Measurements from ENCODE around the gene CALHM4. TPM values are rescaled to one million over a fixed set of nuclear protein-coding genes. Genes with fewer than 3 reads are reported as not detected.

Gene CALHM4
- total and polyA plus RNA-seq, 2 of the 8 experiments (the other 6 are each of a cell fraction or from before 2014, with no cell fraction given): not detected

Other genes starting within 250 kb of the CALHM4 start
- gene DSE, start 182.8 kb upstream of the CALHM4 start, total RNA-seq (2021; fragmentation: NEBNext Ultra II Directional; extraction: Animal tissue kit (Norgen Biotek cat#: 25700)): 88.0 and 94.4 TPM in 2 replicates
- gene DSE, start 182.8 kb upstream of the CALHM4 start, polyA plus RNA-seq (2011; rRNA removed): 32.5 and 41.8 TPM in 2 replicates
- gene CALHM6, start 92.4 kb upstream of the CALHM4 start, total RNA-seq (2021; fragmentation: NEBNext Ultra II Directional; extraction: Animal tissue kit (Norgen Biotek cat#: 25700)): 0.93 and 1.1 TPM in 2 replicates
- 1.8 and 2.0 TPM in 2 replicates for gene CALHM6, start 92.4 kb upstream of the CALHM4 start, polyA plus RNA-seq (2011; rRNA removed)
- 0.09 and 0.17 TPM in 2 replicates for gene CALHM5, start 42.1 kb upstream of the CALHM4 start, total RNA-seq (2021; fragmentation: NEBNext Ultra II Directional; extraction: Animal tissue kit (Norgen Biotek cat#: 25700))
- 0.03 and 0.05 TPM in 2 replicates for gene CALHM5, start 42.1 kb upstream of the CALHM4 start, polyA plus RNA-seq (2011; rRNA removed)
- gene TRAPPC3L, start 8.1 kb upstream of the CALHM4 start, total RNA-seq (2021; fragmentation: NEBNext Ultra II Directional; extraction: Animal tissue kit (Norgen Biotek cat#: 25700)): not detected in 2 replicates
- not detected in 2 replicates for gene TRAPPC3L, start 8.1 kb upstream of the CALHM4 start, polyA plus RNA-seq (2011; rRNA removed)
- gene RWDD1, start 17.8 kb downstream of the CALHM4 start, total RNA-seq (2021; fragmentation: NEBNext Ultra II Directional; extraction: Animal tissue kit (Norgen Biotek cat#: 25700)): 35.2 and 36.8 TPM in 2 replicates
- 12.9 and 19.5 TPM in 2 replicates for gene RWDD1, start 17.8 kb downstream of the CALHM4 start, polyA plus RNA-seq (2011; rRNA removed)
- gene RSPH4A, start 62.7 kb downstream of the CALHM4 start, total RNA-seq (2021; fragmentation: NEBNext Ultra II Directional; extraction: Animal tissue kit (Norgen Biotek cat#: 25700)): 0.52 and 0.59 TPM in 2 replicates
- 0.14 and 0.38 TPM in 2 replicates for gene RSPH4A, start 62.7 kb downstream of the CALHM4 start, polyA plus RNA-seq (2011; rRNA removed)
- gene ZUP1, start 115.0 kb downstream of the CALHM4 start, total RNA-seq (2021; fragmentation: NEBNext Ultra II Directional; extraction: Animal tissue kit (Norgen Biotek cat#: 25700)): 15.7 and 18.4 TPM in 2 replicates
- 2.2 and 4.7 TPM in 2 replicates for gene ZUP1, start 115.0 kb downstream of the CALHM4 start, polyA plus RNA-seq (2011; rRNA removed)
- gene KPNA5, start 127.5 kb downstream of the CALHM4 start, total RNA-seq (2021; fragmentation: NEBNext Ultra II Directional; extraction: Animal tissue kit (Norgen Biotek cat#: 25700)): 9.7 and 11.7 TPM in 2 replicates
- gene KPNA5, start 127.5 kb downstream of the CALHM4 start, polyA plus RNA-seq (2011; rRNA removed): 1.9 and 2.0 TPM in 2 replicates
- gene FAM162B, start 212.0 kb downstream of the CALHM4 start, total RNA-seq (2021; fragmentation: NEBNext Ultra II Directional; extraction: Animal tissue kit (Norgen Biotek cat#: 25700)): 2.9 and 3.2 TPM in 2 replicates
- 1.6 and 2.6 TPM in 2 replicates for gene FAM162B, start 212.0 kb downstream of the CALHM4 start, polyA plus RNA-seq (2011; rRNA removed)